ENCODE data around the gene NEUROG2. TPM values are rescaled to one million over a fixed set of nuclear protein-coding genes. Genes with fewer than 3 reads are reported as not detected.

The NEUROG2 gene
- total and polyA plus RNA-seq, 9 of the 15 experiments (the other 6 are each of a cell fraction or from before 2014, with no cell fraction given): 0.07 TPM; not detected in 7

- TF ChIP-seq THRB (CRISPR knock-in tag; conservative IDR thresholded peaks at IDR 0.05) (no peak), KAT2B (IDR thresholded peaks at IDR 0.05; ENCODE audit: low read depth, low read length) (no peak), CEBPB (tag; IDR thresholded peaks at IDR 0.05) (peak; percentile 82), BMI1 (IDR thresholded peaks at IDR 0.05; ENCODE audit: low read length) (peak; percentile 11; the same call in 1 of the 2 replicates), CTCF (IDR thresholded peaks at IDR 0.05 in 2 of 3, conservative IDR thresholded peaks at IDR 0.05 in 1 of 3; ENCODE audit: insufficient read depth in 2 of 3, low read depth in 1 of 3, low read length in 3 of 3) (peak; percentile 19 to 38 (median 34); a peak in 4 of 6 replicates)
Measured at GRCh38 chr4:112519689-112520597, 4.0 kb upstream of the NEUROG2 start (continued).

GRCh38 chr4:112518675-112519074 lies 2.7 kb upstream of the NEUROG2 start:
- no peak overlapping the region for H2AFZ ChIP-seq (ENCODE audit: low read depth, low read length)
- no peak for DNase-seq (ENCODE audit: extremely low read depth in 1 of 4, low spot score in 3 of 4)
- peaks cover 67% of the 10 kb centered on the region in 2 experiments for H3K27me3 ChIP-seq (ENCODE audit: control insufficient read depth in 2 of 2, insufficient read depth in 2 of 2, low read length in 2 of 2)
- ATAC-seq: no peak
- H4K20me1 ChIP-seq (replicated peaks; ENCODE audit: control insufficient read depth, insufficient read depth, low read length): no peaks in the 10 kb centered on the region
- in situ Hi-C loops (cut with MboI): no loop called here
- BruUV-seq (replicated peaks): no TSS peak
- no peaks in the 10 kb centered on the region for H3K79me2 ChIP-seq (ENCODE audit: control insufficient read depth, insufficient read depth, low read length)
- no peaks in the 10 kb centered on the region for H3K9me3 ChIP-seq (replicated peaks; ENCODE audit: control insufficient read depth, insufficient read depth, low read depth, low read length)
- no peak overlapping the region for H3K4me3 ChIP-seq
- no peak overlapping the region for H3K4me2 ChIP-seq (ENCODE audit: insufficient read depth, low read length)
- intact Hi-C loops (cut with micrococcal nuclease): no loop called here
- H3K9me1 ChIP-seq (ENCODE audit: control insufficient read depth, insufficient read depth, low read length): no peaks in the 10 kb centered on the region
- ChIA-PET CTCF (ENCODE audit: low intra/inter-chr PET ratio) (no interaction called here), POLR2A (interaction anchor here (1.3 kb wide), 1 partner anchor 16 kb away, joined by 3 read pairs; no protein-coding TSS in a partner anchor)
- FAIRE-seq: no peak
- no peaks in the 10 kb centered on the region for H3K36me3 ChIP-seq (ENCODE audit: control insufficient read depth, insufficient read depth, low read length)
- H3K4me1 ChIP-seq (replicated peaks in 1 of 2; ENCODE audit: control insufficient read depth in 2 of 2, insufficient read depth in 2 of 2, low read length in 2 of 2): peaks cover 0 to 36% of the 10 kb centered on the region in 2 experiments; a peak in 4 of 5 replicates
- H3K9ac ChIP-seq (ENCODE audit: insufficient read depth in 1 of 2, low read depth in 2 of 2, low read length in 2 of 2): no peak overlapping the region
- H3K27ac ChIP-seq (ENCODE audit: extremely low read depth, low read depth, low read length): no peak overlapping the region
- no peak for TF ChIP-seq RAD51 (IDR thresholded peaks at IDR 0.05; ENCODE audit: borderline replicate concordance, low read depth)
- no peak for TF ChIP-seq ZNF830 (CRISPR knock-in tag; IDR thresholded peaks at IDR 0.05)
- no peak for TF ChIP-seq ELK3 (CRISPR knock-in tag; IDR thresholded peaks at IDR 0.05)
- no peak for TF ChIP-seq TFAP4 (CRISPR knock-in tag; IDR thresholded peaks at IDR 0.05; ENCODE audit: borderline replicate concordance)
- no peak for TF ChIP-seq CCAR2 (IDR thresholded peaks at IDR 0.05; ENCODE audit: low read depth, low read length)
- no peak for TF ChIP-seq PKNOX1 (IDR thresholded peaks at IDR 0.05)
- no peak for TF ChIP-seq POLR2A (conservative IDR thresholded peaks at IDR 0.05)
- no peak for TF ChIP-seq IRF9 (tag; IDR thresholded peaks at IDR 0.05)

All from K562 (cell line).